Measurements from ENCODE around the gene TAF11L7. TPM values are rescaled to one million over a fixed set of nuclear protein-coding genes. Genes with fewer than 3 reads are reported as not detected.

The TAF11L7 gene
- total and polyA plus RNA-seq, 2 of the 8 experiments (the other 6 are each of a cell fraction or from before 2014, with no cell fraction given): not detected

DNA sequence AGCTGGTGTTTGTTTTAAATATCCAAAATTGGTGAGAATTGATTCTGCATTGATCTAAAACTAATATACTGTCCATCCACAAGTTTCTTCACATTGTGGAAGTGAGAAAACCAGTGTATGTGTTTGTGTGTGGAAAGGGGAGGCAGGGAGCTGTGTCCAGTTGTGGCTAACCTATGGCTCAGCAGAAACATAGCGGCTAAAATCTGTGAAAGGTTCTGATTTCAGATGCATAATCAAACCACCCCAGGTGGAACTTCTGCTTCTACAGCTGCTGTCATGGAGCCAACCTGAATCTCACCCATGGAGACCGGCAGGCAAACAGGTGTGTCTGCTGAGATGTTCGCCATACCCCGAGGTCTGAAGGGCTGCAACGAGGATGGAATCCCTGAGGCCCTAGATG, 48.6 kb upstream of the TAF11L7 start, which contains the start of gene TAF11L14:
TAF11L14 (plus strand) TSS at position 301 of the 400 bp plus-strand sequence.
- H3K23me2 ChIP-seq (ENCODE audit: low read depth, low read length): no peaks in the 10 kb centered on the region
- H3K18ac ChIP-seq (ENCODE audit: extremely low read depth, low read length): no peak within 1 kb of the TSS
- H3K14ac ChIP-seq (ENCODE audit: insufficient read length): no peak within 1 kb of the TSS
- no peak within 1 kb of the TSS for H2AFZ ChIP-seq (ENCODE audit: low read length)
- no peak within 1 kb of the TSS for H4K8ac ChIP-seq (ENCODE audit: extremely low read depth, insufficient read depth, low read length)
- H3K4me2 ChIP-seq (ENCODE audit: insufficient read depth in 1 of 2, low read depth in 2 of 2, low read length in 2 of 2): no peak within 1 kb of the TSS
- no peak within 1 kb of the TSS for H2BK12ac ChIP-seq (ENCODE audit: low read depth, low read length)
- ChIA-PET POLR2A (ENCODE audit: partially characterized antibody) (no interaction called here), CTCF (ENCODE audit: partially characterized antibody) (no interaction called here)
- no peak within 1 kb of the TSS for H2BK15ac ChIP-seq (ENCODE audit: low read length)
- H3K27ac ChIP-seq (ENCODE audit: low read depth, low read length): no peak within 1 kb of the TSS
- no peak within 1 kb of the TSS for H3K4me3 ChIP-seq (ENCODE audit: extremely low read depth in 1 of 4, insufficient read depth in 2 of 4, low read depth in 3 of 4, low read length in 4 of 4)
- no peak within 1 kb of the TSS for H4K5ac ChIP-seq (ENCODE audit: insufficient read length, low read depth, low read length)
- no peaks in the 10 kb centered on the region for H3K9me3 ChIP-seq (ENCODE audit: insufficient read depth in 2 of 2, low read depth in 1 of 2, low read length in 1 of 2)
- H2BK20ac ChIP-seq (ENCODE audit: low read length): no peak within 1 kb of the TSS
- H3K9ac ChIP-seq (replicated peaks in 1 of 4; ENCODE audit: extremely low read depth in 1 of 4, low read depth in 3 of 4, low read length in 3 of 4): no peak within 1 kb of the TSS
- FAIRE-seq (no peak), DNase-seq (ENCODE audit: low read depth in 1 of 2, low spot score in 2 of 2) (no peak)
- no peaks in the 10 kb centered on the region for H3K27me3 ChIP-seq (replicated peaks in 1 of 4; ENCODE audit: control insufficient read depth in 3 of 4, extremely low read depth in 1 of 4, insufficient read depth in 3 of 4, low read length in 3 of 4)
- no peak within 1 kb of the TSS for H2AK5ac ChIP-seq (ENCODE audit: low read depth, low read length)
- H3K36me3 ChIP-seq (ENCODE audit: control insufficient read depth in 2 of 4, insufficient read depth in 4 of 4, low read length in 3 of 4): no peaks in the 10 kb centered on the region
- H3K4me1 ChIP-seq (replicated peaks in 1 of 4; ENCODE audit: control insufficient read depth in 3 of 4, insufficient read depth in 4 of 4, low read length in 3 of 4): no peaks in the 10 kb centered on the region
- H3K23ac ChIP-seq (ENCODE audit: insufficient read length): no peak within 1 kb of the TSS
- H3K79me1 ChIP-seq (ENCODE audit: low read depth, low read length): no peaks in the 10 kb centered on the region
- H4K20me1 ChIP-seq (replicated peaks in 1 of 2; ENCODE audit: control insufficient read depth in 1 of 2, insufficient read depth in 2 of 2, low read length in 2 of 2): no peaks in the 10 kb centered on the region
- H3K4ac ChIP-seq (replicated peaks; ENCODE audit: insufficient read length, low read depth, low read length): no peak within 1 kb of the TSS
- H3K56ac ChIP-seq (replicated peaks; ENCODE audit: insufficient read length, low read depth, low read length): no peak within 1 kb of the TSS
- no peaks in the 10 kb centered on the region for H3K79me2 ChIP-seq (ENCODE audit: control insufficient read depth in 1 of 2, insufficient read depth in 2 of 2, low read length in 2 of 2)
- WGBS, 2 experiments (ENCODE audit: extremely low coverage in 1 of 2, insufficient coverage in 1 of 2, insufficient read length in 1 of 2, insufficient replicate concordance in 2 of 2, low coverage in 1 of 2, low lambda C conversion rate in 2 of 2, missing lambda C conversion rate in 1 of 2): 98% methylated on average over 5 of the region's 5 CpGs; no CpG with 5 or more reads in 1 of the 2 experiments
- TF ChIP-seq JUN (IDR thresholded peaks at IDR 0.05; ENCODE audit: low read depth, low read length): no peak
- no peak for TF ChIP-seq HDAC6 (IDR thresholded peaks at IDR 0.05; ENCODE audit: low read depth, low read length)
- no peak for TF ChIP-seq EP300 (IDR thresholded peaks at IDR 0.05; ENCODE audit: borderline replicate concordance in 1 of 2, low read depth in 2 of 2, low read length in 2 of 2)
- TF ChIP-seq RFX5 (IDR thresholded peaks at IDR 0.05; ENCODE audit: borderline replicate concordance, low read depth, low read length): no peak
- no peak for TF ChIP-seq EGR1 (IDR thresholded peaks at IDR 0.05; ENCODE audit: borderline replicate concordance, low read depth, low read length)
- no peak for TF ChIP-seq NRF1 (IDR thresholded peaks at IDR 0.05; ENCODE audit: low read depth, low read length)
- no peak for TF ChIP-seq ASH2L (IDR thresholded peaks at IDR 0.05; ENCODE audit: low read length)
- TF ChIP-seq CREB1 (IDR thresholded peaks at IDR 0.05): no peak
- no peak for TF ChIP-seq BCL11A (IDR thresholded peaks at IDR 0.05; ENCODE audit: low read depth in 2 of 2, low read length in 2 of 2)
- no peak for TF ChIP-seq SP2 (IDR thresholded peaks at IDR 0.05; ENCODE audit: low read length)
- no peak for TF ChIP-seq SUZ12 (IDR thresholded peaks at IDR 0.05; ENCODE audit: low read length)
- TF ChIP-seq KDM5A (IDR thresholded peaks at IDR 0.05; ENCODE audit: low read length): no peak
- no peak for TF ChIP-seq CTBP2 (IDR thresholded peaks at IDR 0.05; ENCODE audit: borderline replicate concordance, insufficient read depth, insufficient read length, low read length)
- no peak for TF ChIP-seq PHF8 (conservative IDR thresholded peaks at IDR 0.05; ENCODE audit: low read depth, low read length)
- TF ChIP-seq CEBPB (IDR thresholded peaks at IDR 0.05; ENCODE audit: low read depth, low read length): no peak
- H4K91ac ChIP-seq (replicated peaks; ENCODE audit: insufficient read length, low read length): no peak within 1 kb of the TSS
- no peak within 1 kb of the TSS for H2BK120ac ChIP-seq (replicated peaks; ENCODE audit: low read depth, low read length)
- no peak within 1 kb of the TSS for H2BK5ac ChIP-seq (ENCODE audit: low read depth, low read length)

Measured in H1 (cell line).